ENCODE measurements around the gene CDH20.

- TF ChIP-seq CTCF (IDR thresholded peaks at IDR 0.05; ENCODE audit: poor library complexity) (no peak), EZH2 (IDR thresholded peaks at IDR 0.05; ENCODE audit: borderline replicate concordance) (no peak), EZH2phosphoT487 (IDR thresholded peaks at IDR 0.05; ENCODE audit: low read depth, severe bottlenecking, unreplicated experiment) (no peak)
Measured at GRCh38 chr18:61528961-61529360, 195.7 kb downstream of the CDH20 start.

All from hepatocyte (in vitro differentiated cells).